Osteocyte (in vitro differentiated cells): Measurements from ENCODE around the gene IL18. TPM values are rescaled to one million over a fixed set of nuclear protein-coding genes. Genes with fewer than 3 reads are reported as not detected.

Experiments used
- DNase-seq: peaks from one replicate; pipeline ENCODE4 v3.0.0; 2021; ENCODE audit warnings: mixed read lengths; ENCODE audit not compliant: unreplicated experiment; ENCODE audit errors: extremely low spot score
- H3K27ac Mint-ChIP-seq: one replicate; pipeline ENCODE4 v1.8.0; 2021; ENCODE audit warnings: mild to moderate bottlenecking, mixed read lengths; ENCODE audit not compliant: unreplicated experiment
- H3K27me3 Mint-ChIP-seq: one replicate; pipeline ENCODE4 v1.8.0; 2021; ENCODE audit warnings: mixed read lengths; ENCODE audit not compliant: unreplicated experiment
- H3K36me3 Mint-ChIP-seq: one replicate; pipeline ENCODE4 v1.8.0; 2021; ENCODE audit warnings: mixed read lengths; ENCODE audit not compliant: unreplicated experiment
- H3K4me1 Mint-ChIP-seq: one replicate; pipeline ENCODE4 v1.8.0; 2021; ENCODE audit warnings: mixed read lengths; ENCODE audit not compliant: unreplicated experiment
- H3K4me3 Mint-ChIP-seq: one replicate; pipeline ENCODE4 v1.8.0; 2021; ENCODE audit warnings: mild to moderate bottlenecking, moderate library complexity, mixed read lengths; ENCODE audit not compliant: unreplicated experiment
- H3K9me3 Mint-ChIP-seq: one replicate; pipeline ENCODE4 v1.8.0; 2021; ENCODE audit warnings: mixed read lengths; ENCODE audit not compliant: unreplicated experiment
- CTCF ChIP-seq: fragments of 200-600 bp; sonication (generic); IDR thresholded peaks from 2 replicates; pipeline ENCODE4 v1.5.0; 2021; ENCODE audit warnings: antibody characterized with exemption, mild to moderate bottlenecking, moderate library complexity
- total RNA-seq: library from RNA; stranded (reverse); gene quantifications from 2 replicates; pipeline ENCODE4 v1.2.1, GENCODE V29; 2021

Gene IL18
- total RNA-seq, 1 donor from 2014 or later, result 0.59 TPM

DNA sequence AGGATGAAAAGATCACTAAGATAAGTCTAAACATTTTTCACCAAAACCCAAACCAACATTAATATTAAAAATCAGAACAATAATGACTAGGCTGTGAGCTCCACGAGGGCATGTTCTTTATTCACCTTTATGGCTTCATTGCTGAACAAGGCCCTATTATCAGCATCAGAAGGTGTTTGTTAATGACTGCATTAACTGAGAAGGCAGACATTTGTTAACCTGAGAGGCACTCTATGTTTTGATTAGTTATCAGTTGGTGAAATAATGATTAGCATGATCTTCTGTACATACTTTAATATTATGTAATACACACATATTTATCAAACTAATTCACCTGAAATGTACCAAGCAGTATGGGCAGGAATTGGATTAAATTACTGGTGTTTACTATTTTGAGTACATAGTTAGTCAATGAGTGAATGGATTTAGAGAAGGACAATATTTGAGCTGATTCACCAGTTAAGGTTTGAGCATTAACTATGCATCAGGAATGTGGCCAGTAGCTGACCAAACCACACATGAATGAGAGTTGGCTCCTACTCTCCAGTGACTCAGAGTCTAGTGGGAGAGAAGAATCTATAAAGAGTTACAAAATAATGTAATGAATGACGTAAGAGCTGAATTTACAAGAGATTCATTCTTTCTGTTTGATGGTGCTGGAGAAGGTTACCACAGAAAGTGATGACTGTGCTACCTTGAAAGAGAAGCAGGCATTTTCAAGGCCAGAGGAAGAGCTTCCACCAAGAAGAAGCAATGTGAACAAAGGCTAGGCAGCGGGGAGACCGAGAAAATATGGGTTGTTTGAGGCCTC is 6.7 kb downstream of the IL18 start:
- no peaks in the 10 kb centered on the region for H3K27me3 Mint-ChIP-seq
- no peak for DNase-seq

GRCh38 chr11:112156153-112156955 is 7.5 kb downstream of the IL18 start:
- TF ChIP-seq CTCF, result no peak
- H3K27me3 Mint-ChIP-seq, result no peaks in the 10 kb centered on the region
- H3K36me3 Mint-ChIP-seq, result no peaks in the 10 kb centered on the region
- no peak overlapping the region for H3K27ac Mint-ChIP-seq
- H3K4me3 Mint-ChIP-seq, result no peak overlapping the region
- peaks cover 11% of the 10 kb centered on the region for H3K4me1 Mint-ChIP-seq
- DNase-seq, result no peak
- H3K9me3 Mint-ChIP-seq, result no peaks in the 10 kb centered on the region

More for the DNA sequence above, 6.7 kb downstream of the IL18 start:
- no peaks in the 10 kb centered on the region for H3K36me3 Mint-ChIP-seq
- peaks cover 13% of the 10 kb centered on the region for H3K4me1 Mint-ChIP-seq
- H3K4me3 Mint-ChIP-seq, result no peak overlapping the region
- no peaks in the 10 kb centered on the region for H3K9me3 Mint-ChIP-seq
- no peak for TF ChIP-seq CTCF
- peak overlapping the region; percentile 24 for H3K27ac Mint-ChIP-seq

- no peaks in the 10 kb centered on the region for H3K9me3 Mint-ChIP-seq
- no peak for TF ChIP-seq CTCF
These were observed 13.4 kb downstream of the IL18 start for GRCh38 chr11:112150517-112150916.

GRCh38 chr11:112143597-112143996 is 20.3 kb downstream of the IL18 start:
- no peak for TF ChIP-seq CTCF

More at GRCh38 chr11:112150517-112150916, 13.4 kb downstream of the IL18 start:
- H3K36me3 Mint-ChIP-seq, result no peaks in the 10 kb centered on the region
- no peak overlapping the region for H3K27ac Mint-ChIP-seq
- no peaks in the 10 kb centered on the region for H3K4me1 Mint-ChIP-seq
- DNase-seq, result no peak
- H3K4me3 Mint-ChIP-seq, result no peak overlapping the region
- no peaks in the 10 kb centered on the region for H3K27me3 Mint-ChIP-seq

GRCh38 chr11:112134473-112134872 is 29.4 kb downstream of the IL18 start:
- H3K9me3 Mint-ChIP-seq, result no peaks in the 10 kb centered on the region
- no peaks in the 10 kb centered on the region for H3K4me1 Mint-ChIP-seq
- H3K36me3 Mint-ChIP-seq, result no peaks in the 10 kb centered on the region
- H3K27me3 Mint-ChIP-seq, result no peaks in the 10 kb centered on the region
- H3K4me3 Mint-ChIP-seq, result no peak overlapping the region
- no peak overlapping the region for H3K27ac Mint-ChIP-seq
- no peak for DNase-seq
- no peak for TF ChIP-seq CTCF

More at GRCh38 chr11:112143597-112143996, 20.3 kb downstream of the IL18 start:
- peaks cover 2% of the 10 kb centered on the region for H3K36me3 Mint-ChIP-seq
- H3K4me1 Mint-ChIP-seq, result no peaks in the 10 kb centered on the region
- DNase-seq, result no peak
- H3K9me3 Mint-ChIP-seq, result peaks cover 4% of the 10 kb centered on the region
- H3K27me3 Mint-ChIP-seq, result no peaks in the 10 kb centered on the region
- no peak overlapping the region for H3K27ac Mint-ChIP-seq
- no peak overlapping the region for H3K4me3 Mint-ChIP-seq
